NCI-H128 (cell line): ENCODE measurements around the gene ARHGEF10L.

Source experiments
- DNase-seq: peaks from one replicate; lab custom pipeline; 2025; ENCODE audit not compliant: unreplicated experiment; lab: John Stamatoyannopoulos, UW

Gene ARHGEF10L

DNA sequence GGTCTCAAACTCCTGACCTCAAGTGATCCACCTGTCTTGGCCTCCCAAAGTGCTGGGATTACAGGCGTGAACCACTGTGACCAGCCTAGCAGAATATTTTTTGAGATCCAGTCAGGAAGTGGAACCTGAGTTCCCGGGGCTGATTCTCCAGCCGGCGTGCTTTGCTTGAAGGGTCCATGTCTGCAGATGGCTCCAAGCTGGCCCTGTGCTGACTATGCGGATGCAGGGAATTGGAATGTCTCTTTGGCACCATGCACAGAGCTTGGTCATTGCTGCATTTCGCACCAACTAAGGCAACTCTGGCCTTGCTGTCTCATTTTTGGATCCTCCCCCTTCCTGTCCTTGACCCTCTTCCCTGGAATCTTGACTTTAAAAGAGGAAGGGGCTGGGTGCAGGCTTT, 28.1 kb downstream of the ARHGEF10L start:
- DNase-seq = no peak

DNA sequence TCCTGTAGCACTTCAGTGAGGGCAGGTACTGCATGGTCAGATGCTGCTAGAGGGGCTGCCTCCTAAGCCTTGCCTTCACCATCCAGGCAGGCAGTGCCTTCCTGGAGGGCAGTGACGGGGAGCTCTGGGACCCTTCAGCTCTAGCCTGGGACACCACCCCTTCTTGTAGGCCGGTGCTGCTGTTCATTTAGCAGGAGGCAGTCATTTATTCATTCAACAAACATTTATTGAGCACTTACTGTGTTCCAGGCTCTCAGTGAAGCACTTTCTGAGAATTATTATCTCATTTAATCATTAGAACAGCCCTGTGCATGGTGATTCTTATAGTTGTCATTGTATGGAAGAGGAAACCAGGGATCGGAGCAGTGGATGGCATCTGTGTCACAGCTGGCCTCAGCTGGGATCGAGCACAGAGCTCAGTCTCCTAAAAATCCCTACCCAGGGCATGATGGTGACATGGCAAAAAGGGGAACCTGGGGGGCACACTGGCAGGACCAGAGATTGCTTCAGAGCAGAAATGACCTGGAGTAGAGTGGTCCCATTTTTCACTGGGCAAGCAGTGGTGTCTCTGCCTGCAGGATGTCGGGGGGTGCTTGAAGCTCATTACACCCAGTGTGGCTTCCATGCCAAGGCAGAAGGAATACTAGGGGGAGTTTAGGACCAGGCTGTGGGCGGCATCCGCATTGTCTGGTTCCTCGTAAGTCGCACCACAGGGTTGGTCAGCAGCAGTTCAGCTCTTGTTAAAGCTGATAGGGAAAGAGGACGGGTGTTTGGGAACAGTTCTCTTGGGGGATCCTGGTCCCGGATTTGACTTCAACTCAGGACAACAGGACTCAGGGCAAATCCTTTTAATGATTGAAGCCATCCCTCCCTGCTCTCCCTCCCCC, 28.8 kb downstream of the ARHGEF10L start:
- no peak for DNase-seq

DNA sequence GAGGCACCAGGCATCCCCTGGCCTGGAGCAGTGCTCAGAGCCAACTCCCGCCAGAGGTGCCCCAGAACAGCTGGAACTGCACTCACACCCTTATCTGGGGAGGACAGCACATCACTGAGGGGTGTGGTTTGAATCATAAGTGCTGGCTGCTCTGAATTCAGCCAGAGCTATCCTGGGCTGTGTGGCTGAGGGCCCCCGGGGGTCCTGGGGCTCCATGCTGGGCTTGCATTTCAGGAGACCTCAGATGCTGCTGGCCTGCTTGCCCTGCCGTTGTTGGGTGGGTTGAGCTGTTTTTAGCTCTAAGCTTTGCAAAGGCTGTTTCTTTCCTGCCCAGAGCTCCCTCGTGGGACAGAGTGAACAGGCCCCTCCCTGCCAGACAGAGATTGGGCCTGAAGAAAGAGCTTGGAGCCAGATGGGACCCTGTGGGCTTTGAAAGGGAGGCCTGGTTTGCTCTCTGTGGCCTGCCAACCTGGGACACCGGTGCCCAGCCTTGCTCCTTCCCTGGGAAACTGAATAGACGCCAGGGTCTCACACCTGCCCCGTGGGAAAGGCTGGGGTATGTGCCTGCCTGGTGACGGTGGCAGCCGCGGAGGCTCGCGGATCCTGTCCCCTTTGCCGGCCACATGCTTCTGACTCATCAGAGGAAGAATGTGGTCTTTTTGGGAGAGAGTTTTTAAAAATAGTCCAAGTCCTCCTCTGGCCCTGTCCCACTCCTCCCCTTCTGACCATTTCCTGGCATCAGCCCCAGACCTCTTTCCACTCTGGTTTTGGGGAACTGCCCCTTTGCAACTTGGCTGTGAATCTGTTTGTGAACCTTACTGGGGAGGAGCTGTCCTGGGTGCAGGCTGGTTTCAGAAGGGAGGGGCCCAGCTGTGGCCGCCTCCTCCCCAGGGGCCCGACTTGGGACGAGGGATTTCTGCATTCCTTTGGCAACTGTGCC, 30.0 kb downstream of the ARHGEF10L start:
- no peak for DNase-seq

DNA sequence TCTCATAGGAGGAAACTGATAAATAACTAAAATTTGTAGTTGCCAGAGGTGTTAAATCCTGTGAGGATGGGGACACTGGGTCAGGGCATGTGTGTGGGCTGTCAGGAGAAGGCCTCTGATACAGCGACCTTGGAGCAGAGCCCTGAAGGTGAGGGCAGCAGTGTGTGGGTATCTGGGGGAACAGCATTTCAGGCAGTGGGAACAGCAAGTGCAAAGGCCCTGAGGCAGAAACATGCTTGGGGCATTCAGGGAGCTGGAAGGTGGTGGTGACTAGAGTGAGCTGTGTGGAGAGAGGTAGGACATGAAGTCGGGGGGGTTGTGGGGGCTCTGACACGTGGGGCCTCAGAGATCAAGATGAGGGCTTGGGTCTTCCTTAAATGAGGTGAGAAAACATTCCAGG, 30.7 kb downstream of the ARHGEF10L start:
- DNase-seq = no peak

DNA sequence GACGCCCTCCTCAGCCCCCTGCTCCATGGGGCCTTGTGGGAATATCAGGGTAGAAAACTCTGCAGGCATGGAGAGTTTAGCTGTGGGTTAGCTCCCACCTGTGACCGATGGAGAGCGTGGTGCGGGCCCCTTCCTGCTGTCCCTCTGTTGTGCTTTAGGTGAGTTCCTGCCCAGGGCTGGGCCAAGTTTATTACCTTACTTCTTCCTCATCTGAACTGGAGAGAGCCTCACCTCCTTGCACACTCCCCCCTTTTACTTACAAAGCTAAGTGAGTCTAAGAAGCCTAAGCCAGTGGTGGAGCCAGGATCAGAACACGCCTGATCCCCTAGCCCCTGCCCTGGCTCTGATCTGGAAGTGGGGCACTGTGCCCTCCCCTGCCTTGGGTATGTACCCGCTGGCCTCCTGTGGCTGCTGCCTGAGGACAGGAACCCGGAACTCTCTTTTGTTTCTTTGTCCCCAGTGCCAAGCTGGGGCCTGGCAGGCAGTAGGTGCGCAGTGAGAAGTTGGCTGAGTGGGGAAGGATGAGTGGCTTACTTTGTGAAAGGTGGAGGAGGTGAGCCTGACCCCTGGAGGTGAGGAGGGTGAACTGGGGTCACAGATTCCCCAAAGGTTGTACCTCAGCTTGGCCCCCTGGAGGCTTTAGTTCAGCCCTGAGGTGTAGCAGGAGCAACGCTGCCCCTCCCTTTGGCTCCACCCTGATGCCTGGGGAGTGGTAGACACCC, 32.9 kb downstream of the ARHGEF10L start:
- DNase-seq = no peak

DNA sequence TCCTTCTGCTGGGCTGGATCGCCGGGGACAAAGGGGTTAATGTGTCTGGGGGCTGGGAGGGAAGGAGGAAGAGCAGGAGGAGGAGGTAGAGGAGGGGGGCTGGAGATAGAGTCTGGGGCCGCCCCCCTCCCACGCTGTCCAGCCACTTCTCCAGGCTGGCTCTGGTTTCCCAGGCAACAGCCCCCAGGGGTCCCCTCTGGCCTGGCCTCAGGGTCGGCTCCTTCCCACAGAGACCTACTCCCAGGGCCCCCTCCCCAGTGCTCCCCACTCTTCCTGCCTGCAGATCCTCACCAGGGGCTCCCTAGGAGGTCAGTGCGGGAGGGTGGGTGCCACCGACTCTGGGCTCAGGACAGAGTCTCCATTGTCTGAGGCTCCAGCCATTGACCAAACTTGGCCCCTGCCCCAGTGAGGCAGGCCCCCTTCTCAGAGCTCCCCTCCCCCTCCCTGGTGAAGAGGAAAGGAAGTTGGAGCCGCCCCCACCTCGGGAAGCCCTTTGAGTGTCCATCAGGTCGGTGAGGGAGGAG, 34.1 kb downstream of the ARHGEF10L start:
- no peak for DNase-seq

DNA sequence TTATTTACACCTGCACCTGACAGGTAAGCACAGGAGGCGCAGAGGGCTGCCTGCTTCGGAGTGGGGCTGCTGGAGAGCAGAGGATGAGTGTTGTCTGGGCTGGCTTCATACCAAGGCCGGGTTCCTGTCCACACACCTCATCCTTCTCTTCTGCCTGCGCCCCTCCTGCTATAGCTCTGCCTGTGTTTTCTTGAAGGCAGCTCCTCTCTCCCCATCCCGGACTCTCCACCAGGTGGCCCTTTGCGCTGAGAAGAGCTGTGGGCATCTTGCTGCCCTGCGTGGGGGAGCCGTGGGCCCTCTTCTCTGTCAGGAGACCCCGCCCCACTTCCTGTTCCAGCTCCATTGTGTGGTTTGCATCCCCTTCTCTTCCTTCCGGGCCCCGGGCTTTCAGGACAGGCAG, 35.0 kb downstream of the ARHGEF10L start:
- DNase-seq = no peak

DNA sequence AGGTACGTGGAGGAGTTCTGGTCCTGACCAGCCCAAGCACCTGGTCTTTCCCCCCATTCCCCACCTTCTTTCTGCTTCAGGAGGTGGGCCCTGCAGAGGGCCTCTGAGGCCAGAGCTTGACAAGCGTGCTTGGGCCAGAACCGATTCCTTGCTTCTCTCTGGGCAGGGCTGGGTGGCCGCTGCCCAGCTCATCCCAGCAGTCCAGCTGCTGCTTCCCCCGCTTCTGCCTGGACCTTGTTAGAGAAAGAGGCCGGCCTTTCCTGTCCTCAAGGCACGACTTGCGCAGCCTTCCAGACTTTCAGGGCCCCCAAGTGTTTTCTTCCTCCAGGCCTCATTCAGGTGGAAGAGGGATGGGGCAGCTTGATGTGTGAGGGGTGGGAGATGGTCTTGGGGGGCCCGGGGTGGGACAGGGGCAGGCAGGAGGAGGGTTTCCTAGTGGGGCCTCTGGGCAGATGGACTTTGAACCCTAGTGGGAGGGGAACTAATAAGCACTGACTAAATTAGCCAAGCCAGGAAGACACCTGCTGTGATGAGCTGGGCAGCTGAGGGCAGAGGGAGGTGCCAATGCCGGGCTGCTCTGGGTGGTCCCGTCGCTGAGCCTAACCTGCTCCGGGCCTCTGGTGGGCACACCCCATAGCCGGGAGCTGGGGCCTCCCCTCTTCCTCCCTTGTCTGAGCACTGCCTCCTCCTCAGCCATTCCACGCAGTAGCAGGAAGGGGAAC, 36.5 kb downstream of the ARHGEF10L start:
- no peak for DNase-seq

DNA sequence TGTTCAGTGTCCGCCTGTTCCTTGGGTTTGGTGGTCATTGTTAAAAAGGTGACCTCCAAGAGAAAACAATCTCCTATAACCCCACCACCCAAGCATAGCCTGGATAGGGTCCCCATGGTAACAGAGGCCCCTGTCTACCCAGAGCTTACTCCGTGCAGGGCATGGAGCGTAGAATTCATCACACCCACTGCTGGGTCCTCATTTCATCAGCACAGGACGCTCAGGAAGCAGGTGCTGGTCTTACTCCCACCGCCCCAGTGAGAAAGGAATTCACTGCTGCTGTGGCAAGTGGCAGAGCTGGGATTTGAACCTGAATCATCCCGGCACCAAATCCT, 37.0 kb downstream of the ARHGEF10L start:
- no peak for DNase-seq

DNA sequence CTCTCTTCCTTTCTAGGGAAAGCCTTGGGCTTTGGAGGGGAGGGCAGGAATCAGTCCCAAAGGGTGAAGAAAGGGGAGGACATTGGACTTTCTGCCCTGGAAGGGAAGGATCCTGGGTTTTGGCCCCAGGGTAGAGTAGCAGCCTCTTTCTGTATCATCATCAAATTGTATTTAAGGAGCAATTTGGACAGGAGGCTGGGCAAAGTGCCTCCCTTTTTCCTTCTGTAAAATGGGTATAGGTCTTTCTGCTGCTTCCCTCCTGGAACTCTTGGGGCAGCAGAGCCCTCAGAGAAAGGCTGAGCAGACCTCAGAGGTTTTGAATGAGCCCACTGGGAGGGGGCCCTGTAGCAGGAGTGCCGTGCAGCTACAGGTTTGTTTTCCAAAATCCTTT, 38.4 kb downstream of the ARHGEF10L start:
- no peak for DNase-seq

DNA sequence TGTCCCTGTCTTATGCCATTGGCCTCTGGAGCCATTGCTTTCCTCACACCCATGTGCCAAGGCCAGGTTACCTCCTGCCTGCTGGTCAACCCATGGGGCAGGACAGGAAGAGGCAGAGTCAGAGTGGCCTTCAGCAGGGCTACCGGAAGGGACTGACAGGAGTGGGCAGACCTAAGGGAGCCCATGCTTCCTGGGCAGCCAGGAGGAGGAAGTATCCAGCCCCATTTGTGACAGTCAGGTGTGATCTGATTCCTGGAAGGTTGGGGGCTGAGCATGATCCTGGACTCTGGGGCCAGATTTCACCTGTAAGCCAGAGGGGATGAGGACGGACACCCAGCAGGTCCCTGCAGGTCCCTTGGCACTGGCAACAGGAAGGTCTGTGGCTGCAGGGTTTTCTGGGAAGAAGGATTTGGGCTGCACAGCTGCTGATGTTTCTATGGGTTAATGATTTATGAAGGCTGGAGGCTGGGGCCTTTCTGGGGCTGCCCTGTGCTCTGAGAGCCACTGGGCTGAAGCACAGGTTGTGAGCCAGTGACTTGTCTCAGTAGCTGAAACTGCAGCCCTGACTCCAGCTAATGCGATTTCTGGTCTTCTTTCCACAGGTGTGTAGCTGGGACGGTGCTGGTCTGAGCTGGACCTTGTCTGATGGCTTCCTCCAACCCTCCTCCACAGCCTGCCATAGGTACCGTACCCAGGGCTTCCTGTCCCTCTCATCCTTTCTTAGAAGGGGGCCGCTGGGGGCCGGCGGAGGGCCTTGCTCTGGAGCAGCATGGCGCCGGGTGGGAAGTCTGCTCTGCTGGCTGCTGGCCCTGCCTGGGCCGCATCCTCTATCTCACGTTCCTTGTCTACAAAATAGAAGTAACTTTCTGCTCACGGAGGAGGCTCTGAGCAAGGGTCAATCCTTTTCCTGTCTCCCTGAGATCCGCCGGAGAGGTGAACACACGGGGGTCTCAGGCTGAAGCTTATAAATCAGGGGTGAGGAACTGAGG, 40.7 kb downstream of the ARHGEF10L start:
- no peak for DNase-seq

DNA sequence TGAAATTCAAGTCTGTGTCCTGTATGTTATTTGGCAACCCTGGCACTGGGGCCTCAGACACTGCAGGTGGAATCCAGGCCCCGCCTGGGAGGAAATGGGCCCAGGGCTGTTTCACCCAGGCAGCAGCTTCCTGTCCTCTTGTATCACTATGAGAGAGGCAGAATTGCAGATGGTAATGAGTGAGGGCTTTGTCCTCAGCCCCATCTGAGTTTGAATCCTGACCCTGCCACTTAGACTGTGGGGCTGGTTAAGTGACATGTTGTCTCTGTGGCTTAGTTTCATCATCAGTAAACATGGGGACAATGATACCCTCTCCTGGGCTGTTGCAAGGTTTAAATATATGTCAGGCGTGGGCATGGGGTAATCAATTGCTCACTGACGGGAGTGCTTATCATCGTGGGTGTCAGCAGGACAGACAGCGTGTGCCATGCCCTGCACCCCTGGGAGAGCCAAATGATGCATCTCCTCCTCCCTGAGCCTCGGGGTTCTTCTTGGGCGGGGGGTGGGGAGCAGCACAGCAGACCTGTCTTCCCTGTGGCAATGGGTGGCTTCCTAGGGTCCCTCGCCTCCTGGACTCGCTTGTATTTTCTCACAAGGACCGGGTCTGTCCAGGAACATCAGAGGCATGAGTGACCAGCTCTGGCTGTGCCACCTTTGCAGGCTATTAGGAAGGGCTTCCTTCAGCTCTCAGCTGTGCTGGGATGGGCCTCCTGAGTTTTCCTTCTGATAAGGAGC, 42.1 kb downstream of the ARHGEF10L start:
- no peak for DNase-seq

DNA sequence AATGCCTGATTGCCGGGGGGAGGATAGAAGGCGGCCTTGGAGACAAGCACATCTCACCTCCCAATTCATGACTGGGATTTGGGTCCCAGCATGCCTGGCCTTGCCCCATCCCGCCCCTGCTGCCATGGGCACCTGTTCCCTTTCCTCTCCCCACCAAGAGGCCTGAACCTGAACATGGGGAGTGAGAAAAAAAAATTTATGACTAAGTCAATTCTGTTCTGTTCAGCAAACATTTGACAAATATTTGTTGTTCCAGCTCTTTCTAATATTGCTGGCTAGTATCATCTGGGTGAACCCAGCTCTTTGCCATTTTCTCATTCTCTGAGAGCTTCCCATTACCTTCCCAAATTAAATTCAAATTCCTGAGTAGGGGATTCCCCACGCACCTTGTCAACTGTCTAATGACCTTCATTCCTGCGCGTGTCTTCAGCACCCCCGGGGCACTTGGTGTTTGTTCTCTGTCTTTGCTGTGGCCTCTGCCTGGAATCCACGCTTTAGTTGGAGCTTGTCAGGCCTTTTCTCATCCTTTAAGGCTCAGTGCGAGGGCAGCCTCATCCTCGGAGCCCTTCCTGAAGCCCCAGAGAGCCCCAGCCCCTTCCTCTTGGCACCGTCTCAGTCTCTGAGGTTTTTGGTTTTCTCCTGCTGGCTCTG, 42.8 kb downstream of the ARHGEF10L start:
- no peak for DNase-seq

DNA sequence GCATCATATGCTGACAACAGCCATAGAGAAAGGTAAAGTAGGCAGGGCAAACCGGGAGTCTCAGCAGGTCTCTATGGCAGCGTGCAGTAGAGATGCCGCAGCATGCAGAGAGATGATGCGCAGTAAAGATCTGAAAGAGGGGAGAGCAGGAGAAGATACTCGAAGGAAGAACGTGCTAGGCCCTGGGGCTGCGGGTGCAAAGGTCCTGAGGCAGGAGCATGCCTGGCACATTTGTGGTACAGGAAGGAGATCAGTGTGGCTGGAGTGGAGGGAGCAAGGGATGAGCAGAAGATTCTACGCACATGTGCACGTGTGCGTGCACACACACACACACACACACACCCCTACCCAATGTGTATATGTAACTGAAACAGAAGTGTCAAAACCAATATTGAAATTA, 45.0 kb downstream of the ARHGEF10L start:
- DNase-seq = no peak

DNA sequence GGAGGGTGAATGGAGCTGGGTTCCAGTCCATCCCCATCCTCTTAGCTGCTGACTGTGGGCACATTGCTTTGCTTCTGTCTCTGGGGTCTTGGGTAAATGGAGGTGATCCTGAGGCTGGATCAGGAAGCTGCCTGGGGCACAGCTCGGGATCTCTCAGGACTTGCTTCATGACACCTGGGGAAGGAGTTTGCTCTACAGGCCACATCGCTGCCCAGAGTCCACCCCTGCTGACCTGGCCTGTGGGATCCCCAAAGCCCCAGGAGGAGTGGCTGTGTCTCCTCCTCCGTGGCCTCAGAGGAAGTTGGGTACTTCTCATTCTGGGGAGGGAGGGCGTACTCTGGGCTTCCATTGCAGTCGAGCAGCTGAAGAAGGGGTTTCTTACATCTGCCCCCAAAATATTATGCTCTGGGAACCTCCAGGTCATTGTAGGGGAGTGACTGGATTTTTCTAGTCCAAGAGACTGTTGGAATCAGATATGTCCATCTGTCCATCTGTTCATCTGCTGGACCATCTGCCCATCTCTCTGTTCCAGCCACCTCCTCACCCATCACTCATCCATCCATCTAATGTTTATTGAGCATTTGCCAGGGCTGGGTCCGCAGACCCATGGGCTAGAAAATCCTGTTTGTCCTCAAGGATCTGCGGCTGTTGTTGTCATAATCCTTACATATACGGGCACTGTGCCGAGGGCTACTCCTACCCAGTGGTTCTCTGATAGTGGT, 45.9 kb downstream of the ARHGEF10L start:
- no peak for DNase-seq

DNA sequence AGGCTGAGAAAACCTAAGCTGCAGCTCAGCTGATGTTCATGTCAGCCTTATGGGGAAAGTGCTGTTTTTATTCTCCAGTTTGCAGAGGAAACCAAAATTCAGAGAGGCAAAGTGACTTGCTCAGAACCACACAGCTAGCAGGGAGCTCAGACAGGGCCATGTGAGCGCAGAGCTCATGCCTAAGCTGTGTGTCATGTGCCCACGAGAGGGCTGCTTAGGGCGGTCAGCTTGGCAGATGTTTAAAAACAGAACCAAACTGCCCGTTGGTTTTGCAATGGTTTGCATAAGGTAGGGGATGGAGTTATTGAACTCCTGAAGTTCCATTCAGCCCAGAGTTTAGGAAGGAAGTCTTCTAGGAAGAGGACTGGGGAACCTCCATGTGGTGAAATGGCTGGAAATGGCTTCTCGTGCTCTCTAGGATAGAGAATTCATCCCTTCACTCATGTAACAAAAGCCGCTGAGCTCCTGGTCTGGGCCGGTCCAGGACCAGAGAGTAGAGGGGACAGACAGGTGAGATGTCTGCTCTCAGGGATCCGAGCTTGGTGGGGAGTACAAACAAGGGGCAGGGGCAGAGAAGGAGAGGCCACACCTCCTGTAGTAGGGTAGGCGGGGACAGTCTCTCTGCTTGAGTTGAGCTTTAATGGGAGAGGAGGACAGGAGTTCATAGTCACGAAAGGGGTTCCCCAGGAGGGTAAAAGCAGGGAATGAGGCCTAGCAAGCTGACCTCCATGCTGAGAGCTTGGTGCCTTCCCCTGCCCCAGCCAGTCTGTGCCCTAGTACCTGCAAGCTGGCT, 46.9 kb downstream of the ARHGEF10L start:
- no peak for DNase-seq

DNA sequence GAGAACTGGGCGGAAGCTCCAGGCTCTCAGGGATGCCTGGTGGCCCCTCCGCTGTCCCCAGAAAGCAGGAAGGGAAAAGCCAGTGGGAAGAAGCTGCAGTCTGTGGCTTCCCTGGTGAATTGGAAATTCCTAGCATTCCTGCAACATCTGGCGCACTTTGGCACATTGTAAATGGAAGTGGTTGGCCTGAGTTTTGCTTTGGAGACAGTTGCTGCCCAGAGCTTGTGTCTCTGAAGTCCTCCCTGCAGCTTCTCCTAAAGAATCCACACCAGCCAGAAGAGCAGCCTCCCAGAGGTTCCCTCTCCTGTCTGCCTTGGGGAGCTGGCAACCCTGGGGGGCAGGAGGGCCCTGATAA, 48.2 kb downstream of the ARHGEF10L start:
- DNase-seq = no peak
